ENCODE data around the gene SLF2. TPM values are rescaled to one million over a fixed set of nuclear protein-coding genes. Genes with fewer than 3 reads are reported as not detected.

SLF2 gene
- total RNA-seq, 1 experiment from 2014 or later, result 43.0 TPM

DNA sequence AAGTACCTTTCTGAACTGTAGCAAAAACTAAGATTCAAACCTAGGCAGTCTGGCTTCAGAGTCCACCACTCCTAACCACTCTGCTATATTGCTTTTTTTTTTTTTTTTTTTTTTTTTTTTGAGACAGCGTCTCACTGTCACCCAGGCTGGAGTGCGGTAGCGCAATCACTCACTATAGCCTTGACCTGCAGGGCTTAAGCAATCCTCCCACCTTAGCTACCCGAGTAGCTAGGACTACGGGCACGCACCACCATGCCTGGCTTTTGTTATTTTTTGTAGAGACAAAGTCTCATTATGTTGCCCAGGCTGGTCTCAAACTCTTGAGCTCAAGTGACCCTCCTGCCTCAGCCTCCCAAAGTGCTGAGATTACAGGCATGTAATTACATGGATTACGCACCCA lies 10.1 kb upstream of the SLF2 start:
- no peak overlapping the region for H3K4me2 ChIP-seq (ENCODE audit: low read length)
- no peak overlapping the region for H3K9ac ChIP-seq (ENCODE audit: low read length)
- no peak overlapping the region for H3K27ac ChIP-seq (ENCODE audit: low read depth, low read length)
- no peaks in the 10 kb centered on the region for H3K79me2 ChIP-seq (ENCODE audit: insufficient read depth, low read length)
- DNase-seq (ENCODE audit: low read depth, low spot score) (no peak), ATAC-seq (no peak)
- ChIA-PET RAD21 (ENCODE audit: low non-redundant PET in 1 of 2, low total read pairs in 2 of 2, uncharacterized antibody in 2 of 2, unreplicated experiment in 2 of 2) (no interaction called here), POLR2A (no interaction called here), CTCF (interaction anchor here (1.3 kb wide), 1 partner anchor 9 kb away, joined by 4 read pairs; no protein-coding TSS in a partner anchor)
- TF ChIP-seq YY1 (IDR thresholded peaks at IDR 0.05; ENCODE audit: extremely low read depth, insufficient replicate concordance, low read depth, low read length) (no peak), ZNF274 (IDR thresholded peaks at IDR 0.05; ENCODE audit: low read depth, low read length) (no peak), CTCF (IDR thresholded peaks at IDR 0.05 in 2 of 3, conservative IDR thresholded peaks at IDR 0.05 in 1 of 3; ENCODE audit: borderline replicate concordance in 1 of 3, insufficient read depth in 1 of 3, low read depth in 2 of 3, low read length in 2 of 3) (no peak), SRF (IDR thresholded peaks at IDR 0.05; ENCODE audit: low read depth) (no peak), EZH2 (IDR thresholded peaks at IDR 0.05) (no peak), TCF7L2 (IDR thresholded peaks at IDR 0.05; ENCODE audit: borderline replicate concordance, extremely low read depth, insufficient read depth, insufficient read length) (no peak), REST (IDR thresholded peaks at IDR 0.05; ENCODE audit: low read depth) (no peak), ZFX (IDR thresholded peaks at IDR 0.05) (no peak), EZH2phosphoT487 (IDR thresholded peaks at IDR 0.05; ENCODE audit: borderline replicate concordance) (no peak)
- TF ChIP-seq, protein P1, sequence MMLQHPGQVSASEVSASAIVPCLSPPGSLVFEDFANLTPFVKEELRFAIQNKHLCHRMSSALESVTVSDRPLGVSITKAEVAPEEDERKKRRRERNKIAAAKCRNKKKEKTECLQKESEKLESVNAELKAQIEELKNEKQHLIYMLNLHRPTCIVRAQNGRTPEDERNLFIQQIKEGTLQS (IDR thresholded peaks at IDR 0.05), result no peak
- no peak overlapping the region for H3K4me3 ChIP-seq (replicated peaks in 1 of 2; ENCODE audit: low read depth in 1 of 2, low read length in 2 of 2)
- no peaks in the 10 kb centered on the region for H4K20me1 ChIP-seq (ENCODE audit: insufficient read depth)
- intact Hi-C loops (cut with micrococcal nuclease), result no loop called here
- H3K27me3 ChIP-seq (ENCODE audit: insufficient read depth, low read length), result no peaks in the 10 kb centered on the region
- H3K4me1 ChIP-seq (ENCODE audit: control insufficient read depth in 1 of 2, insufficient read depth in 2 of 2, low read length in 2 of 2), result no peaks in the 10 kb centered on the region
- no TSS peak for BruUV-seq (replicated peaks)
- H3K9me2 ChIP-seq (ENCODE audit: insufficient read depth), result no peaks in the 10 kb centered on the region
- no peaks in the 10 kb centered on the region for H3K9me3 ChIP-seq (ENCODE audit: control insufficient read depth in 1 of 2, insufficient read depth in 1 of 2, low read depth in 1 of 2, low read length in 2 of 2)
- no peaks in the 10 kb centered on the region for H3K36me3 ChIP-seq (ENCODE audit: control insufficient read depth in 1 of 2, insufficient read depth in 2 of 2, low read length in 2 of 2)
- H2AFZ ChIP-seq (ENCODE audit: low read depth, low read length, poor library complexity, severe bottlenecking), result no peak overlapping the region

Data from HCT116 (cell line).